ENCODE data around the gene MRGPRX2. TPM values are rescaled to one million over a fixed set of nuclear protein-coding genes. Genes with fewer than 3 reads are reported as not detected.

Gene MRGPRX2
- total RNA-seq, 1 donor from 2014 or later: not detected

DNA sequence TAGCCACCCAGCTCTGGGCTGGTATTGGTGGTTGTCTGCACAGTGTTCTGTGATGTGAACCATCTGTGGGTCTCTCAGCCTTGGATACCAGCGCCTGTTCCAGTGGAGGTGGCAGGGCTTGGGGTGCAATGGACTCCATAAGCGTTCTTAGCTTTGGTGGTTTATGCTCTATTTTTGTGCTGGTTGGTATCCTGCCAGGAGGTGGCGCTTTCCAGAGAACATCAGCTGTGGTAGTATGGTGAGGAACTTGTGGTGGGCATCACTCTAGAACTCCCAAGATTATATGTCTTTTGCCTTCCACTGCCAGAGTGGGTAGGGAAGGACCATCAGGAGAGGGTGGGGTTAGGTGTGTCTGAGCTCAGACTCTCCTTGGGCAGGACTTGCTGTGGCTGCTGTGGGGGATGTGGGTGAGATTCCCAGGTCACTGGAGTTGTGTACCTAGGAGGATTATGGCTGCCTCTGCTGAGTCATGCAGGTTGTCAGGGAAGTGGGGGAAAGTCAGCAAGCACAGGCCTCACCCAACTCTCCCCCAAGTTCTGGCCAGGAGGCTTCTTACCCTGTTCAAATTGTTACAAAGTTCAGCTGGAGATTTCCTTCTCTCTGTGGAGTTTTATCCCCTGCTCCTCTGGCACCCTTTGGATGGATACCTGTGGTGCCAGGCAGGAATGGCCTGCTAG lies 47.2 kb downstream of the MRGPRX2 start:
- DNase-seq (ENCODE audit: low spot score) (no peak), ATAC-seq (no peak)

DNA sequence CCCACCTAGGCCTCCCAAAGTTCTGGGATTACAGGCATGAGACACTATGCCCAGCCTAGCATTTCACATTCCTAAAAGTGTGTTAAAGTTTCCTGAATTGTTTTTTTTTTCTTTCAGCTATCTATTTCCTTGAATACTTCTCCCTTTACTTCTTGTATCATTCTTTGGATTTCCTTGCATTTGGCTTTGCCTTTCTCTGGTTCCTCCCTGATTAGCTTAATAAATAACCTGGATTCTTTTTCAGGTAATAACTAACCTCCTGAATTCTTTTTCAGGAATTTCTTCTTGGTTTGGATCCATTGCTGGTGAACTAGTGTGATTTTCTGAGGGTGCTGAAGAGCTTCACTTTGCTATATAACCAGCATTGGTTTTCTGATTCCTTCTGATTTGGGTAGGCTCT lies 47.9 kb downstream of the MRGPRX2 start:
- DNase-seq (ENCODE audit: low spot score) (no peak), ATAC-seq (no peak)

Other genes with a start within 250 kb of the MRGPRX2 start
- not detected for gene MRGPRX1, start 121.3 kb downstream of the MRGPRX2 start, total RNA-seq
- gene ZDHHC13, start 56.5 kb upstream of the MRGPRX2 start, total RNA-seq: 1.6 TPM
- gene CSRP3, start 141.3 kb upstream of the MRGPRX2 start, total RNA-seq: not detected
- gene E2F8, start 180.2 kb upstream of the MRGPRX2 start, total RNA-seq: 0.08 TPM

All from left lobe of liver (tissue), 2 donors.